AG10803 (cell line): ENCODE data around the gene LCN15.
"Not testable (repeated sequence)": the region's sequence is repeated elsewhere in the genome, so short reads cannot be mapped to it uniquely, and the experiment has no call there.

Experiments
- DNase-seq: peaks from one replicate; pipeline ENCODE4 v3.0.0; 2010; ENCODE audit warnings: low read depth
- H3K4me3 ChIP-seq: 2 replicates; pipeline ENCODE4 v1.5.1; 2011; ENCODE audit warnings: mild to moderate bottlenecking, low read length, control low read depth
- CTCF ChIP-seq: conservative IDR thresholded peaks from 2 replicates; pipeline ENCODE4 v1.5.1; 2011; ENCODE audit warnings: mild to moderate bottlenecking, low read length, control low read depth, inconsistent platforms

Gene LCN15

GRCh38 chr9:136786451-136786850 is 22.1 kb upstream of the LCN15 start:
- DNase-seq = no peak
- H3K4me3 ChIP-seq = no peak overlapping the region
- no peak for TF ChIP-seq CTCF

GRCh38 chr9:136785565-136786355 is 21.4 kb upstream of the LCN15 start:
- not testable (repeated sequence) for DNase-seq

GRCh38 chr9:136784997-136785361 is 20.7 kb upstream of the LCN15 start:
- no peak for DNase-seq
- TF ChIP-seq CTCF = no peak
- no peak overlapping the region for H3K4me3 ChIP-seq

More at GRCh38 chr9:136785565-136786355, 21.4 kb upstream of the LCN15 start:
- not testable (repeated sequence) for H3K4me3 ChIP-seq

- H3K4me3 ChIP-seq = no peak overlapping the region
- TF ChIP-seq CTCF = peak; percentile 41
- peak; percentile 33 for DNase-seq
These were observed 20.1 kb upstream of the LCN15 start for GRCh38 chr9:136784249-136784996.

- DNase-seq = no peak
- H3K4me3 ChIP-seq = no peak overlapping the region
- TF ChIP-seq CTCF = no peak
These were observed 18.1 kb upstream of the LCN15 start for GRCh38 chr9:136782452-136782851.

- H3K4me3 ChIP-seq = no peak overlapping the region
- no peak for DNase-seq
- peak; percentile 13 for TF ChIP-seq CTCF
These were observed 15.5 kb upstream of the LCN15 start for GRCh38 chr9:136779808-136780207.

GRCh38 chr9:136777359-136777758 is 13.0 kb upstream of the LCN15 start:
- no peak for DNase-seq
- no peak overlapping the region for H3K4me3 ChIP-seq
- TF ChIP-seq CTCF = no peak
